Peyer's patch (tissue), 4 donors: Measurements from ENCODE around the gene MSI2.

Source experiments
- CTCF ChIP-seq, 6 experiments: fragments of 450-650 bp in 4 of 6; fragments of 200-600 bp in 2 of 6; sonication (generic) in 1 of 6; IDR thresholded peaks; one replicate each; pipeline ENCODE4 v1.5.1; 2017 to 2019; ENCODE audit warnings: antibody characterized with exemption in 6 of 6, mild to moderate bottlenecking in 3 of 6, moderate library complexity in 1 of 6
- POLR2A ChIP-seq, 2 donors: fragments of 450-650 bp; IDR thresholded peaks; one replicate each; pipeline ENCODE4 v1.5.1; 2017; ENCODE audit warnings: antibody characterized with exemption in 2 of 2, mild to moderate bottlenecking in 2 of 2, moderate library complexity in 2 of 2

GRCh38 chr17:57559634-57560318 is 303.5 kb downstream of the MSI2 start:
- no peak for TF ChIP-seq CTCF (IDR thresholded peaks at IDR 0.05)
- TF ChIP-seq POLR2A (IDR thresholded peaks at IDR 0.05) = no peak
